Tibial artery (tissue), 4 donors: ENCODE results near the gene MICAL2.

Experiments used
- DNase-seq, 2 donors: peaks; one replicate each; pipeline ENCODE4 v3.0.0-alpha.2; 2019
- H3K27ac ChIP-seq, 2 donors: fragments of 200-600 bp; sonication (generic) in 1 of 2; 1 replicate in 1 of 2; 2 replicates in 1 of 2; pipeline ENCODE4 v1.5.1; 2018 to 2019; ENCODE audit warnings: mild to moderate bottlenecking in 1 of 2
- H3K27me3 ChIP-seq, 2 donors: fragments of 200-600 bp; sonication (generic) in 1 of 2; one replicate each; pipeline versions ENCODE4 v1.5.1 to v1.6.0; 2016 to 2019
- H3K36me3 ChIP-seq, 3 donors: fragments of 200-600 bp; sonication (generic) in 2 of 3; one replicate each; pipeline ENCODE4 v1.5.1; 2016 to 2019; ENCODE audit warnings: mild to moderate bottlenecking in 2 of 3
- H3K4me1 ChIP-seq, 4 donors: fragments of 200-600 bp; sonication (generic) in 2 of 4; 1 replicate in 3 of 4; 2 replicates in 1 of 4; pipeline ENCODE4 v1.5.1; 2016 to 2019
- H3K4me3 ChIP-seq, 2 donors: fragments of 200-600 bp; sonication (generic) in 1 of 2; 1 replicate in 1 of 2; 2 replicates in 1 of 2; pipeline ENCODE4 v1.5.1; 2018 to 2019; ENCODE audit warnings: mild to moderate bottlenecking in 2 of 2
- H3K9me3 ChIP-seq, 3 donors: fragments of 200-600 bp; sonication (generic) in 1 of 3; one replicate each; pipeline ENCODE4 v1.5.1; 2016 to 2019
- intact Hi-C: fragments of 100-400 bp; cut with DNase I; formaldehyde crosslinking; loops from one replicate; pipeline ENCODE4 v1.15.0; 2023; ENCODE audit warnings: low total_unique reads
- TF ChIP-seq, protein P1 (sequence below), 2 experiments: fragments of 200-600 bp in 1 of 2; fragments of 450-650 bp in 1 of 2; IDR thresholded peaks; one replicate each; pipeline ENCODE4 v1.5.1; 2017 to 2019; ENCODE audit warnings: antibody characterized with exemption in 2 of 2, mild to moderate bottlenecking in 1 of 2, moderate library complexity in 1 of 2

Gene MICAL2

DNA sequence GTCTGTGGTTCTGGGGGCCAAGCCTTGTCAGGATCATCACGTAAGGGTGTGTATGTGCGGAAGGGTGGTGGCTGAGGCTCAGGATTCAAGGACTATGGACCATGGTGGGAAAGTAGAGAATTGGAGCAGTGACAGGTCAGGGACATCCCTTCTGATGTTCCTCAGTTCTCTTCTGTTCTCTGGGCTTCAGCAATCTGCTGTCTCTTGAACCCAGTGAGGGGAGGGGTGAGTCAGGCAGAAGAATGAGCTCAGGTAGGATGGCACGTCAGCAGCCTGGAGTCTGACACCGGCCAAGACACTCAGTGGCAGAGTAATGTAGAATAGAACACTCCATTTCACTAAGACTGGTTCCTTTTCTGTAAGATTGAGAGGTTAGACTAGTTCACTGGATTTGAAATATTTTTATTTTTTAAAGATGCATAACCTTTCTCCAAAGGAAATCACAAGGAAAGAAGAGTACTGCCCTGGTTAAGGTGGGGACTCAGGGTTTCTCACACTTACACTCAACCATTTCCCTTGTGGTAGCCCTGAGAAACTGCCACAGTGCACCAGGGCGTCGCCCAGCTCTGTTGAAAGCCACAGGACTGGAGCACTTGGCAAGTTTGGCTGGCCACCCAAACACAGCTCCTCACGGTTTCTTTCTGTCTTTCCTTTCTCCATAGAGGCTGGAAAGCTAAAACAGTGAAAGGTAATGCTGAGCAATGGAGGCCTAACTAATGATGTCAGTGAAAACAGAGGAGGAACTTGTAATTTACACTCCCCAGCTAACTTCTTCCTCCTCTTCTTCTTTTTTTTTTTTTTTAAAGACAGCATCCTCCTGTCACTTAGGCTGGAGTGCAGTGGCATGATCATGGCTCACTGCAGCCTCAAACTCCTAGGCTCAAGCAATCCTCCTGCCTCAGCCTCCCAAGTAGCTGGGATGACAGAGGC, 23.1 kb upstream of the MICAL2 start:
- DNase-seq: peak; percentile 65 to 85
- H3K4me3 ChIP-seq: peak overlapping the region; percentile 42 to 50
- TF ChIP-seq, protein P1, sequence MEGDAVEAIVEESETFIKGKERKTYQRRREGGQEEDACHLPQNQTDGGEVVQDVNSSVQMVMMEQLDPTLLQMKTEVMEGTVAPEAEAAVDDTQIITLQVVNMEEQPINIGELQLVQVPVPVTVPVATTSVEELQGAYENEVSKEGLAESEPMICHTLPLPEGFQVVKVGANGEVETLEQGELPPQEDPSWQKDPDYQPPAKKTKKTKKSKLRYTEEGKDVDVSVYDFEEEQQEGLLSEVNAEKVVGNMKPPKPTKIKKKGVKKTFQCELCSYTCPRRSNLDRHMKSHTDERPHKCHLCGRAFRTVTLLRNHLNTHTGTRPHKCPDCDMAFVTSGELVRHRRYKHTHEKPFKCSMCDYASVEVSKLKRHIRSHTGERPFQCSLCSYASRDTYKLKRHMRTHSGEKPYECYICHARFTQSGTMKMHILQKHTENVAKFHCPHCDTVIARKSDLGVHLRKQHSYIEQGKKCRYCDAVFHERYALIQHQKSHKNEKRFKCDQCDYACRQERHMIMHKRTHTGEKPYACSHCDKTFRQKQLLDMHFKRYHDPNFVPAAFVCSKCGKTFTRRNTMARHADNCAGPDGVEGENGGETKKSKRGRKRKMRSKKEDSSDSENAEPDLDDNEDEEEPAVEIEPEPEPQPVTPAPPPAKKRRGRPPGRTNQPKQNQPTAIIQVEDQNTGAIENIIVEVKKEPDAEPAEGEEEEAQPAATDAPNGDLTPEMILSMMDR (IDR thresholded peaks at IDR 0.05): peak; percentile 36 to 58
- H3K27ac ChIP-seq: peak overlapping the region; percentile 84 to 91
- intact Hi-C loops: loop anchor here (2.0 kb wide), 1 partner anchor 193 kb away; no protein-coding TSS in a partner anchor
- H3K27me3 ChIP-seq: no peaks in the 10 kb centered on the region
- no peaks in the 10 kb centered on the region for H3K36me3 ChIP-seq
- H3K4me1 ChIP-seq: peaks cover 0 to 78% (median 56%) of the 10 kb centered on the region in 4 donors
- H3K9me3 ChIP-seq: no peaks in the 10 kb centered on the region

DNA sequence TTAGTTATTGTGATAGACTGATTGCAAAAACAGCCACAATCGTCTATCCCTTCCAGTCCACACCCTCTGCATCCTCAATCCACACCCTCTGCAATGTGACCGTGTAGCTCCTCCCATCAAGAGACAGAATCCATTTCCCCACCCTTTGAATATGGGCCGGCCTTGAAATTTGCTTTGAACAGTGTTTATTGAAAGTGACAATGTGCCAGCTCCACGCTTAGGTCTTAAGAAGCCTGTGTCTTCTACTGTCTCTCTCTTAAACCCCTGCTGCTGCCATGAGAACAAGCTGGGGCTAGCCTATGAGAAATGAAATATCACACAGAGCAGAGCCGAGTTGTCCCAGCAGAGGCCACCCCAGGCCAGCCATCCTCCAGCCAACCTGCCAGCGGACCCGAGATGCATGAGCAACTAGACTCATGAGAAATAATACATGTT, 22.3 kb upstream of the MICAL2 start:
- TF ChIP-seq, protein P1 (IDR thresholded peaks at IDR 0.05): peak; percentile 61 to 68
- Histone ChIP-seq H3K9me3 (no peaks in the 10 kb centered on the region), H3K4me1 (peaks cover 0 to 85% (median 58%) of the 10 kb centered on the region in 4 donors), H3K36me3 (no peaks in the 10 kb centered on the region), H3K27me3 (no peaks in the 10 kb centered on the region), H3K27ac (peak overlapping the region; percentile 84 to 91), H3K4me3 (peak overlapping the region; percentile 42 to 50)
- DNase-seq: peak; percentile 72 to 89
- intact Hi-C loops: loop anchor here (2.0 kb wide), 1 partner anchor 193 kb away; no protein-coding TSS in a partner anchor

DNA sequence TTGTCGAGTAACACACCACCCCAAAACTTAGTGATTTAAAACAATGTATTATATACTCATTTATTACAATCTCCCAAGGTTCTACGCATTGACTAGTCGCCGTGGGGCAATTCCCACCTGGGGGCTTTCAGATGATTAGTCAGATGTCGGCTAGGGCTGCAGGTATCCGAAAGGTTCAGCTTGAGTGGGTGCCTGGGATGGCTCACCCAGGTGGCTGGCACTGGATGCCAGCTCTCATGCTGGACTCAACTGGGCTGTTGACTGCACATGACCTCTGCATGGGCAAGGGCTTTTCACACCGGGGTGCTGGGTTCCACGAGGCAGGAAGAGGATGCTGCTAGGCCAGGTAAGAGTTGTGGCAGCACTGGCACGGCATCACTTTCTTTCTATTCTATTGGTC, 21.9 kb upstream of the MICAL2 start:
- H3K27me3 ChIP-seq: no peaks in the 10 kb centered on the region
- H3K4me1 ChIP-seq: peaks cover 0 to 87% (median 56%) of the 10 kb centered on the region in 4 donors
- peak overlapping the region; percentile 84 to 91 for H3K27ac ChIP-seq
- intact Hi-C loops: loop anchor here (2.0 kb wide), 1 partner anchor 192 kb away; no protein-coding TSS in a partner anchor
- DNase-seq: peak in 1 of 2 donors; percentile 67
- H3K36me3 ChIP-seq: no peaks in the 10 kb centered on the region
- no peak overlapping the region for H3K4me3 ChIP-seq
- TF ChIP-seq, protein P1 (IDR thresholded peaks at IDR 0.05): no peak
- no peaks in the 10 kb centered on the region for H3K9me3 ChIP-seq

DNA sequence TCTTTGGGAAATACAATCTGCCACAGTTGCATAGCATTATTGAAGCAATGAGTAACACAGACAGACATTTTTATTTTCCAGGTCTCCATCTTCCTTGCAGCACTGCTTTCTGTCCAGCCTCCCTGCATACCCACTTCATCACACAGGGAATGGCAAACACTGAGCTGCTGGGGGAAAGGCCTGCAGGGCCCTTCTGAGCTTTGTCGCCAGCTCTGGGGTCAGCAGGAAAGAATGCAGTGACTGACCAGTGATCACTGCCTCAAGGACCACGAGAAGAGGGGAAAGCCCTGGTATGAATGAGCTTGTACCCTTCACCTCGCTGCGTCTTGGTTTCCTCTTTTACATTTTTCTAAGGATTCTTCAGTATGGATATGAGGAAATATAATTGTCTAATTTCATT, 21.3 kb upstream of the MICAL2 start:
- TF ChIP-seq, protein P1 (IDR thresholded peaks at IDR 0.05): no peak
- Histone ChIP-seq H3K9me3 (no peaks in the 10 kb centered on the region), H3K4me1 (peaks cover 0 to 87% (median 56%) of the 10 kb centered on the region in 4 donors), H3K27me3 (no peaks in the 10 kb centered on the region), H3K4me3 (no peak overlapping the region), H3K27ac (peak overlapping the region; percentile 84 to 91), H3K36me3 (no peaks in the 10 kb centered on the region)
- intact Hi-C loops: loop anchor here (2.0 kb wide), 1 partner anchor 192 kb away; no protein-coding TSS in a partner anchor
- peak in 1 of 2 donors; percentile 51 for DNase-seq

DNA sequence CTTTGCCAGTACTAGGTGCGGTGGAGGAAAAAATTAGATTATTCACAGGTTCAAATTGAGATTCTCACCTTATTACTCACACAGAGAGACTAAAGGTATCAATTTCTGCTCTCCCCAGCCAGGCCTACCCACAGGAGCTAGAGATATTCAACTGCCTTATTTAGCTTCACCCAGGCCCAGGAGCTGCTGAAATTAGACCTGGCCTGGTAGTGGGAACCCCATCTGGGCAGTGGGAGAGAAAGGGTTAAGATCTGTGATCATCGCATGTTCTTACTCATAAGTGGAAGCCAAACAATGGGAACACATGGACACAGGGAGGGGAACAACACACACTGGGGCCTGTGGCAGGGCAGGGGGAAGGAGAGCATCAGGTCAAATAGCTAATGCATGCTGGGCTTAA, 20.9 kb upstream of the MICAL2 start:
- TF ChIP-seq, protein P1 (IDR thresholded peaks at IDR 0.05): no peak
- H3K4me3 ChIP-seq: no peak overlapping the region
- H3K9me3 ChIP-seq: no peaks in the 10 kb centered on the region
- intact Hi-C loops: loop anchor here (2.0 kb wide), 1 partner anchor 191 kb away; no protein-coding TSS in a partner anchor
- H3K27me3 ChIP-seq: no peaks in the 10 kb centered on the region
- peak overlapping the region; percentile 84 to 91 for H3K27ac ChIP-seq
- peaks cover 0 to 87% (median 56%) of the 10 kb centered on the region in 4 donors for H3K4me1 ChIP-seq
- H3K36me3 ChIP-seq: no peaks in the 10 kb centered on the region
- peak; percentile 16 to 25 for DNase-seq
